HG02938 (cell line): Measurements from ENCODE around the gene TPM2.

Experiments
- ATAC-seq: cut with Tn5 transposase; IDR thresholded peaks from one replicate; pipeline ENCODE4 v1.9.1; 2021; ENCODE audit warnings: mild to moderate bottlenecking, moderate library complexity; ENCODE audit not compliant: unreplicated experiment

Gene TPM2

GRCh38 chr9:35718721-35719511 lies 29.2 kb upstream of the TPM2 start:
- ATAC-seq = no peak

- ATAC-seq = no peak
Measured at GRCh38 chr9:35717132-35717870, 27.6 kb upstream of the TPM2 start.

DNA sequence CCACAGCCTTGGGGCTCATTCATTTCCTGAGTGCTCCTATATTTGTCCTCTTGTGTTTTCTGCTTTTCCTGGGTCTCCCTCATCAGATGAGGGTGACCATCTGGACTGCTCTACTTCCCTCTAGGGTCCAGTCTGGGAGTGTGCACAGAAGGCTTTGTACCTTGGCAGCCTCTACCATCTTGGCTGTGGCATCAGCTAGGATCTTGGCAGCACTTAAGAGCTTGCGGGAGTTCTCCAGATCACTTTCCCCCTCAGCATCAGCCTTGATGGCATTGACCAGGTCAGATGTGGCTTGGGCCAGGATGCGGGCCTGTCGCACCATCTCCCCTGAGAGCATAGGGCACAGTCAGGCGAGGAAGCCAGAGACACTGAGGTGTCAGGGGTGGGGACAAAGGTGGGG lies 26.5 kb upstream of the TPM2 start:
- no peak for ATAC-seq

DNA sequence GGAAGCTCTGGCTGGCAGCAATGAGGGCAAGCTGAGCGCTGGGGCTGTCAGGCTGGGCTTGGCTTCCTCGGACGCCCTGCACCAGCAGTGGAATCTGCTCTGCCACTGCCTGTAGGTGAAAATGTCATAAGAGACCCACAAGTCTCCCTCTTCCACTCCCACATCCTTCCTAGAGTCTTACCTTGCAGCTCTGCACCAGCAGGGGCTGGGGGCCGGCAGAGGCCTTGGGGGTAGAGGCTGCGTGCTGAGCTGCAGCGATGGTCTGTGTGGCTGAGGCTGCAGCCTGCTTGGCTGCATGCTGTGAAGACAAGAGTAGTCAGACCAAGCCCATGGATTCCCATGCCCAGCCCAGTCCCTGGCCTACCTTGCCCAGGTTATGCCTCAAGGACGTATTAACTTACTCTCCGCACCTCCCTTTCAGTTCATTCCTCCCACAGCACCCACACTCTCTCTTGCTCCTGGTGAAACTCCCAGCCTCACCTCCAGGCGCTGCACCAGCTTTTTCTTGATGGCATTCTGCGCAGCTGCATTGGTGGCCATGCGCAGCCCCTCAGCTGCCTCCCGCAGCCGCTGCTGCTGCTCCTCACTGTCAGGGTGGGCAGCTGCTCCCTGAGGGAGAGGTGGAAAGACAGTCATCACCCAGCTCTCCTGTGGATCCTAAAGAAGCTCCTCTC lies 25.0 kb upstream of the TPM2 start:
- ATAC-seq = no peak

- no peak for ATAC-seq
Measured at GRCh38 chr9:35714123-35714522, 24.4 kb upstream of the TPM2 start.

DNA sequence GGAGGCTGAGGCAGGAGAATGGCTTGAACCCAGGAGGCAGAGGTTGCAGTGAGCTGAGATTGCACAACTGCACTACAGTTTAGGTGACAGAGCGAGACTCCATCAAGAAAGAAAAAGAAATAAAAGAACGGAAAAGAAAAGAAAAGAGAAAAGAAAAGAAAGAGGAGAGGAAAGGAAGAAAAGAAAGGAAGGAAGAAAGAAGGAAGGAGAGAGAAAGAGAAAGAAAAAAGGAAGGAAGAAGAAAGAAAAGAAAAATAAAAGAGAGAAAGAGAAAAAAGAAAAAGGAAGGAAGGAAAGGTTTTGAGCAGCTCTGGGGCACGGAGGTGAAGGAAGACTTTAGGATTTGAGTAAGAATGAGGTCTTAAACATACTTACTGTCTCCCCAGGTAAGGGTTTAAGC lies 23.9 kb upstream of the TPM2 start:
- no peak for ATAC-seq

- ATAC-seq = no peak
Measured at GRCh38 chr9:35712762-35713400, 23.2 kb upstream of the TPM2 start.

- no peak for ATAC-seq
Measured at GRCh38 chr9:35711501-35712428, 22.0 kb upstream of the TPM2 start.

DNA sequence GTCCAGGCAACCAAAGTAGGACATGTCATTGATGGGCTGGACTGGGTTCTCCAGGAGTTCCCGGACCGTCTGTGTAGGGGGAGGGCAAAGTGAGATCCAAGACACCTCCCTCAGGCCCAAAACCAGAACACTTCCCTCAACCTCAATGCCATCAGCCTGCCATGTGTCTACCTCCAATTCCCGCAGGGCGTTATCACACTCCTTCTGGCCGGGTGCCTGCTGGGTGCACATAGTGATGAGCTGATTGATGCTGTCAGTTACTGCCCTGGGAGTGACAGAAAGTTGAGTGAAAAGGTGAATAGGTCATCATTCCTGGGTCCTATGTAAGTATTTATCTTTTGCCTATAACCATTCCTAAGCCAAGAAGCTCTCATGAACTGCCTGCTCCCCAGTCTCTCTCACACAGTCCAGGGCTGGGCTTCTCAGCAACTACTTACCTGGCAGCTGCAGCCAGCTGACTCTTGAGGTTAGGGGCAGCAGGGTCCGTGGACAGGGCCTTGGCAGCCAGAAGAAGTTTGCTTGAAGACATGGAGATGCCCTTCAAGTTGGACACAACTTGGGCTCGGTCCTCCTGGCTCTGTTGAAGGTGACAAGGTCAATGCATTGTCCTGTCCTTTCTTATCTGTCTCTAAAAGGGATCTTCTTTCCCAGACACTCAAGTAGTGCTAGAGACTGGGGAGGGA lies 21.2 kb upstream of the TPM2 start:
- ATAC-seq = no peak

DNA sequence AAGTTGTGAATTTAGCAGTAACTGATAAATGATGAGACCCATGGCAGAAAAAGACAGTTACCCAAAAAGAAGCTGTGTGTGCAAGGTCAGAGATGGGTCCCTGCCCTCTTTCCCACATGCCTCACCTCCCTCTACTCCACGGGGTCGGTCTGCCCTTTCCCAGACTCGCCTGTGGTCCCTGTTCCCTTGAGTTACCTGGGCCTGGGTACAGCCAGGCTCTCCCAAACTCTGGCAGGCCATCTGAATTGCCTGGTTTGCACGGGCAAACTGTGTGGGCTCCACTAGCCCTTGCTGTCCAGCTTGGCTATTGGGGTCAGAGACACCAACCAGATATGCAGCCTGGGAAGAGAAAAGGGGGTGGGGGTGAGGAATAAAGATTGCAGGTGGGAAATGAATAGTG lies 18.4 kb upstream of the TPM2 start:
- no peak for ATAC-seq

GRCh38 chr9:35706951-35707350 lies 17.2 kb upstream of the TPM2 start:
- ATAC-seq = no peak

GRCh38 chr9:35705836-35706430 lies 16.2 kb upstream of the TPM2 start:
- ATAC-seq = no peak

DNA sequence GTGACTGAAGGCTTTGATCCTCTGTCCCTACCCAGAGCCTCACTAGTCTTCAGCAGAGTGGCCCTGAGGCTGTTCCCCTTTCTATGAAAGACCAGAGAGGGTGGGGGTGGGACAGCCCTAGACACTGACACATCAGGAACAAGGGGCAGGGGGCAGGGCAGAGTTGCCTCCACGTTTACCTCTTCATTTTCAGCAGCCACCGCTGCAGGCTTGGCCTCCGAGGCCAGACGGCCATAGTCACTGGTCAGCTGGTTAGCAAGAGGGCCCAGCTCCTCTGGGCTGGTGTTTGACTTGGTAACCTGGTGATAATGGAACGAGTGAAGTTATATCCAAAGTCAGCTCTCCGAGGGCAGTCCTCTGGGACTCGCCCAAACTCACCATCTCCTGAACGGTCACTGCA lies 15.6 kb upstream of the TPM2 start:
- no peak for ATAC-seq

DNA sequence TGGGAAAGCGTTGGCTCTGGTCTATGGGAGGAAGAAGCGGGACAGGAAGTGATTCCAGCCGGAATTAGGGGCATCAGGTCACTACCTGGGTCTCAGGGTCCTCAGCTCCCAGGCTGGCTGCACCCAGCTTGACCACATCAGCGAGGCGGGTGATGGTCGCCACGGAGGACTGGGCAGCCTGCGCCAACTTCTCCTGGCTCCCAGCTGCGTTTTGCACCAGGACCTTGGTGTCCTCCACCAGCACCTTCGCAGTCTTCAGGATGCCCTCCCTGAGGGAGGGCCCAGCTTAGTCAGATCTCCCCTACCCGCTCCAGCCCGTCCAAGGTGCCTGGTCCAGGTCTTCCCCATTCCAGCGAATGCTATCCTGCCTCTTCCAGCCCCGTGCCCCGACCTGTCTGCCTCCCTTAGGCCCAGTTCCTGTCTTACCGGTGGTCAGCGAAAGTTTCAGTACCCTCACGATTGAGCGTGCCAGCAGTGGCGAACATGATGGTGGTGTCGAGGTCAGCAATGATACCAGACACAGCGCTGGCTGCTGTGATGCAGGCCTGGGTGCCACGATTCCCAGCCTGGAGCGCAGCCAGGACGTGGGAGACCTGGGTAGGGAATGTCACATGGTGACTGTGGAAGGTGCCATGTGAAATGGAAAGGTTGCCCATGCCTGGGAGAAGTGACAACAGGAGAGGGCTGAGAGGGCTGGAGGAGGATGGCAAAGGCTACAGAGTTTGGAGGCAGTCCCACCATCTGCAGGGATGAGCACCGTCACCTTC lies 14.4 kb upstream of the TPM2 start:
- ATAC-seq = no peak

DNA sequence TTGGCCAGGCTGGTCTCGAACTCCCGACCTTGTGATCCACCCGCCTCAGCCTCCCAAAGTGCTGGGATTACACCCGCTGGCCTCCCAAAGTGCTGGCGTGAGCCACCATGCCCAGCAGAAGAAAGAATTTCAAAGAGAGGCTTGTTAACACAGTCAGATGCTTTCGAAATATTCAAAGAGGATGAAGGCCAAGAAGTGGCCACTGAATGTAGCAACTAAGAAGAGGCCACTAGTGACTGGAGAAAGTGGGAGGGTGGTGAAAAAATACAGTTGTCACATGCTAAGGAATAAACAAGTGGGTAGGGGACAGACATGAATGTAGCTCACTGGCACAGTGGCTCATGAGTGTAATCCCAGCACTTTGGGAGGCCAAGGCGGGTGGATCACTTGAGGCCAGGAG lies 13.0 kb upstream of the TPM2 start:
- no peak for ATAC-seq

GRCh38 chr9:35700942-35701341 lies 11.2 kb upstream of the TPM2 start:
- ATAC-seq = no peak

DNA sequence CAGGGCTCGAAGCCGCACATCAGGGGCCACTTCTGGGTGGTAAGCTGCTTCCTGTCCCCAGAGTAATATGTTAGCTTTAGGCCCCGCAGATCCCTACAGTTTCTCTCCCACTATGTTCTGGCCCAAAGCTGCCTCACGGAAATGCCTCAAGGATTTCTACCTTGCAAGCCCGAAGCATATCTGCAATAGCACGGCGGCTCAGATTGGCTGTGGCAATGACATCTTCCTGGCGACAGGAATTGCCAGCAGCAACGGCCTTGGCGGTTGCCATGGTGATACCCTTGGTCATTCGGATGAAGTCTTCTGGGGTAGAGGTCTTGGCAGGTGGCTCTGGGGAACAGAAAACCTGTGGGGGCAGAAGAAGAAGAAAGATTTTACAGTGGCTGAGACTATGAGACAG lies 10.3 kb upstream of the TPM2 start:
- no peak for ATAC-seq

- ATAC-seq = no peak
Measured at GRCh38 chr9:35698231-35698630, 8.5 kb upstream of the TPM2 start.

DNA sequence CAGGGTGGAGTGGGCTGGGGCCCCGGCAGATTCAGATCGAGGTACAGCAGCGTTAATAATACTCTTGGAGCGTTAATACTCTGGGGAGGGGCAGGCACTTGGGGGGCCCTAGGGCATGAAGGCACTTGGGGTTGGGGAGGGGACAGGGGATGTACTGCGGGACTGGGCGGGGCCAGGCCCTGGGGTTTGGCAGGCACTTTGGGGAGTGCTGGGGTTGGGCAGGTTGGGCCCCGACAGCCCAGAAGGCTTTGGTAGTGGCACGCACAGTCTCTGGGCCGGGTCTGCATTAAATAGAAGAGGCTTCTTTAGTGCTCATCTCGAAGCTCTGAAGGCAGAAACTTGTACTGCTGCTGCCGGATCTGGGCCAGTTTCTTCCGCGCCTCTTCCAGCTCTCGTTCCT lies 7.8 kb upstream of the TPM2 start:
- no peak for ATAC-seq
